GM18517 (cell line): Measurements from ENCODE around the gene GPR17.

Experiments
- ATAC-seq: cut with Tn5 transposase; IDR thresholded peaks from one replicate; pipeline ENCODE4 v1.9.1; 2021; ENCODE audit warnings: mild to moderate bottlenecking, moderate library complexity; ENCODE audit not compliant: unreplicated experiment

Gene GPR17

DNA sequence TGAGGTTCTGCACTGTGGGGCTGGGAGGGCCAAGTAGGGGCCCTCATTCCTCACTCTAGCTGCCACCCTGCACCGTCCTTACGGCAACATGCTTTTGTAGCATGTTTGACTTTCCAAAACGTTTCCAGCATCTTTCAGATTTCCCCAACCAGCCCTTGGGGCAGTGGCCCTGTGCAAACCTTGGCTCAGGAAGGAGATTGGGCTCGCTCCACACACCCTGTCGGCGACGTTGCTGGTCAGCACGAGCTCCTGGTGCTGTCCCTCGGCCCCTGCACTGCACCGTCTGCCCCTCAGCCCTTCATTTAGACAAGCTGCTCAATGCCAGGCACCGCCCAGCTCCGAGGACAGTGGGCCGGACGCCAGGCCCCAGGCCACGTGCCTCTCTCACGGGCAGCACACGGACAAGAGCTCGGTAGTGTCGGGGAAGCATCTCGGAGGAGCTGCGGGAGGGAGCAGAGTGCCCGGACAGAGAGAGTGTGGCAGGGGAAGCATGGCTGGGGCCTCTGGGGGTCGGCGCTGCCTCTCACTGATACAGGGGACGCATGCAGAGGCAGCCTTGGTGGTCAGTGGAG lies 6.9 kb downstream of the GPR17 start:
- no peak for ATAC-seq

GRCh38 chr2:127653421-127654083 lies 7.6 kb downstream of the GPR17 start:
- no peak for ATAC-seq

DNA sequence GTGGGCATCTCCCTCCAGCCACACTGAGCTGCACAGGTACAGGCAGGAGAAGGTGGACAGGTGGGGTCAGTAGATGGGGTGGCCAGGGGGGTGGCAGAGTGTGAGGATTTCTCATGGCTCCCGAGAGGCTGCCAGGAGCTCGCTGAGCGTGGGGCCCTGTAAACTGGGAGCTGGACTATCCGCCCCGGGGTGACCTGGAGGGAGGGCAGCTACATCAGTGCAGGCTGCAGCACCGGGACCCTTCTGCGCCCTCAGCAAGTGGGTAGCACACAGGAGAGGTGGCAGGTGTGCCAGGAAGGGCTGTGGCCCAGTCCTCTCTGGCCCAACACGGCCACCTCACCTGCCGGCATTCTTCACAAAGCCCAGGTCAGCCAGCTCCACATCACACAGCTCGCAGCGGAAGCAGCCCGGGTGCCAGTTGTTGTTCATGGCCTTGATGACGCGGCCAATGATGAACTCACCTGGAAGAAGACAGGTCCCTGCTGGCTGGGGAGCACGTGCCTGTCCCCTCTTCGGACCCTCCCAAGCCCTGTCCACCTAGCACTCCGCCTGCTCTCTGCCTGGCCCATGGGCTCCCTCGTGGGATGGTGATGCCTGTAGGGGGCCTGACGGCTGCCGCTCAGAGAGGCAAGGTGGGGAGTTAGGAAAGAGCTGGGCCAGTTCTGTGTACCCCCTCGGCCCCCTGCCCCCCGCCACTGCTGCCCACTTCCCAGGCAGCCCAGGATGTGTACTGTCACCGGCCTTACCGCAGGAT lies 8.3 kb downstream of the GPR17 start:
- ATAC-seq = no peak

- ATAC-seq = no peak
Observed at GRCh38 chr2:127654838-127655175, 8.9 kb downstream of the GPR17 start.

GRCh38 chr2:127655209-127656073 lies 9.5 kb downstream of the GPR17 start:
- ATAC-seq = no peak

GRCh38 chr2:127656569-127657231 lies 10.7 kb downstream of the GPR17 start:
- ATAC-seq = no peak

DNA sequence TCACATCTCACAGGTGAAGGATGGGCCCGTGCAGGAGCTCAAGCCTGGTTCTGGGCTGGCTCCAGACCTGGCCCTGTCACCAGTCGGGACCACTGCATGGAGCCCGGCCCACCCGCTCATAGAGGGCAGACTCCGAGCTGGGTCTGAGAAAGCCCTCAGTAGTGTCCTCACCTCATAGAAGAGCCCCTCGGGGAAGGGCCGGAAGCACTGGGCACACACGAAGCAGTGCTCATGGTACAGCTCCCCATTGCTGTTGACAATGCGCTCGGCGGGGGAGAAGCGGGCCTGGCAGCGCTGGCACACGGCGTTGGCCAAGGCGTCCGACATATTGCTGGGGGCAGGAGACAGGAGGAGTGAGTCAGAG lies 11.3 kb downstream of the GPR17 start:
- no peak for ATAC-seq

DNA sequence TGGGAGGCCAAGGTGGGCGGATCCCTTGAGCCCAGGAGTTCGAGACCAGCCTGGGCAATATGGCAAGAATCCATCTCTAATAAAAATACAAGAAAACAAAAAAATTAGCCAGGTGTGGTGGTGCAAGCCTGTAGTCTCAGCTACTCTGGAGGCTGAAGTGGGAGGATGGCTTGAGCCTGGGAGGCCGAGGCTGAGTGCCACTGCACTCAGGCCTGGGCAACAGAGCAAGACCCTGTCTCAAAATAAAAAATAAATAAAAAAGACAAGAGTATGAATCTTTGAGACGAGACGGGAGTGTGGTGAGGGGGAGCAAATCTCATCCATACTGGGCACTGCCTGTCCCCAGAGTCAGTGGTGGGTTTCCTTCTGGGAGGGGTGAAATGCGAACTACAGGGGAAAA lies 12.2 kb downstream of the GPR17 start:
- no peak for ATAC-seq

GRCh38 chr2:127658641-127659407 lies 12.9 kb downstream of the GPR17 start:
- ATAC-seq = no peak

DNA sequence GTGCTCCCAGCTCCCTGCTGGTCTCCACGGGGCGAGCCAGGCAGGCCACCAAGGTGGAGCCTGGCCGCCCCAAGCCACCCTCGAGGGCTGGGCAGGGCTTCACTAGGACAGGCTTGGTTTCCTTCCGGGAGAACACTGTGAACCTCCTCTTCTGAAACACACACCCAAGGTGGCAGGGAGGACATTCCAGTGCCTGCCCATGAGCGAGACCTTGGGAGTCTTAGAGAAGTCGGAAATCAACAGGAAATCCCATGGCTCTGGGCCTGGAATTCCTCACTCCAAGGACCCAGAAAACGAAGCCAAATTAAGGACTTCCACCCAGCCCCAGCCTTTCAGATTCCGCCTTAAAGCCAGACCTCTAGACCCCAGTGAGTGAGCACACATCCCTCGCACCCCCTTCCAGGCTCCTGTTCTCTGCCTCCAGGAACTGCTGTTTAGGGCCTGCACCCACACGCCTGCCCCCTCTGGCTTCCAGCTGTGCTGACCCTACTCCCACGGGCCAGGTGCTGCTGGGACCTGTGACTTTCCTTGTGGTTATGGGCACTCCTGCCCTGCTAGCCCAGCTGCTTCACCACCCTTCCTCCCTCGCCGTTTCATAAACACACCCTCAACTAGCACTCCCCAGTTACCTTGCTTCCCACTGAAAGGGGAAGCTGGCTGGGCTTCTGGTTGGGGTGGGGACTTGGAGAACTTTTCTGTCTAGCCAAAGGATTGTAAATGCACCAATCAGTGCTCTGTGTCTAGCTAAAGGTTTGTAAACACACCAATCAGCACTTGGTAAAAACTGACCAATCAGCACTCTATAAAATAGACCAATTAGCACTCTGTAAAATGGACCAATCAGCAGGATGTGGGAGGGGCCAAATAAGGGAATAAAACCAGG lies 13.7 kb downstream of the GPR17 start:
- ATAC-seq = no peak

- no peak for ATAC-seq
Observed at GRCh38 chr2:127660291-127660578, 14.3 kb downstream of the GPR17 start.

GRCh38 chr2:127661072-127661649 lies 15.2 kb downstream of the GPR17 start:
- ATAC-seq = no peak

DNA sequence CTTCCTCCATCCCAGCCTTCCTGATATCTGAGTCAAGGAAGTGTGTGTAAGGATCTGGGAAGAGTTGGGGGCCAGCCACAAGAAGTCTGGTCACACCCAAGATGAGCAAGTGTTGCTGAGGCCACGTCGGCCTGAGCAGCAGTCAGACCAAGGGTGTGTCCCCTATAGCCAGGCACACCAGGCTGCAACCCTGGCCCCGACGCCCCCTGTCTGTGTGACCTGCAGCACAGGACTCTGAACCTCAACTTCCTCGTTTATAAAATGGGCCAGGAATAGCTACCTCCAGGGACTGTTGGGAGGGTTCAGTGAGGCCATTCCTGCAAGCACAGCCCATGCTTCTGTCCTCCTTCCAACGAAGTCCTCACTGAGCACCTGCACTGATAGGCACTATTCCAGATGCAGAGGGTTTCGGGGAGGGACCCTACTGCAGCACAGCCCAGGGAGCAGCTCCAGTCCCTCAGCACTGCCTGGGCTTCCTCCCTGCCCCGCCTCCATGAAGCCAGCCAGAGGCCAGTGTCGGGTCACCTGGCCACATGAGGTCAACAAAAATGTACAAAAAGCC lies 16.1 kb downstream of the GPR17 start:
- ATAC-seq = no peak

DNA sequence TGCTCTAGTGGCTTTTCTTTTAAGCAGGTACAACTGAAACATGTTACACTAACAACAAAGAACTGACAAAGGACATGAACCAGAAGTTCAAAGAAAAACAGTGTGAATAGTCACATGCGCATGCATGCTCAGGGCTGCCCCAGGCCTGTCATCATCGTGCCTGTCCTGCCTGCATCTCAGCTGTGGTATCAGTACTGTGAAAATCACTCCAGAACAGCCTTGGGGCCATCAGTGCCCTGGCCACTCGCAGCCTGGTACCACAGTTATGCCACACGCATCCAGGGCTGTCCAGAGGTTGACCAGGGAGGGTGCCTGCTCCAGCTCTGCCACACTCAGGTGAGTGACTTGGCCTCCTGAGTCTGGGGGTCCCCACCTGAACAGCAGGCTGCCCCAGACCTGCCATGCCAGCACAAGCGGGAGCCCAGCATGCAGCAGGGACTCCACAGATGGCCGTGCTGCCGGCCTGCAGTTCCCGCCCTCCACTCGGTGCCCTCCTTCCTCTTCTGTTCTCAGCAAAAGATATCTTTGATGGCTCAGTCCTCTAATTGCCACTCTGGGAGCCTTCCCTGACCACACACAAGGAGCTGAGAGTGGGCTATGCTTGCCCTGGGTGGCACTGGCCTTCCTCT lies 17.1 kb downstream of the GPR17 start:
- ATAC-seq = no peak

DNA sequence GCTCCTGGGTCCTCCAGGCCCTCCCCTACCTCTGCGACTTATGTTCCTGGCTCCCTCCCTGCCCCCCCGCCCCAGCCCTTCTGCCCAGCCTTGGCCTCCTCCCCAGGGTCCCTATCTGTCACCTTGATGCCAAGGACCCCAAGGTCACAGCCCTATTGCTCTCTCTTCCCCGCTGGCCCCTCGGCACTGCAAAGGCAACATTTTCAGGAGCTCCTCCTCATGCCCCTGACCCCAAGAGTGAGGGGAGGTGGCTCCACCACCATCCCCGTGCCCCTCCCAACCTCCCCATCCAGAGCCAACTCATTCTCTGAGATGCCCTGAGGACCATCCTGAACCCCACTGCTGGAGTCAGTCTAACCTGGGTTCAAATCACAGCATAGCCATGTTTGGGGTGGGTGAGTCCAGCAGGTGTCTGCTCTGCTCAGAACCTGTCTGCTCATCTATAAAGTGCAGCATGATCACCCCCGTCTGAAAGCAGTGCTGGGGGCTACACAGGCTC lies 17.7 kb downstream of the GPR17 start:
- no peak for ATAC-seq

DNA sequence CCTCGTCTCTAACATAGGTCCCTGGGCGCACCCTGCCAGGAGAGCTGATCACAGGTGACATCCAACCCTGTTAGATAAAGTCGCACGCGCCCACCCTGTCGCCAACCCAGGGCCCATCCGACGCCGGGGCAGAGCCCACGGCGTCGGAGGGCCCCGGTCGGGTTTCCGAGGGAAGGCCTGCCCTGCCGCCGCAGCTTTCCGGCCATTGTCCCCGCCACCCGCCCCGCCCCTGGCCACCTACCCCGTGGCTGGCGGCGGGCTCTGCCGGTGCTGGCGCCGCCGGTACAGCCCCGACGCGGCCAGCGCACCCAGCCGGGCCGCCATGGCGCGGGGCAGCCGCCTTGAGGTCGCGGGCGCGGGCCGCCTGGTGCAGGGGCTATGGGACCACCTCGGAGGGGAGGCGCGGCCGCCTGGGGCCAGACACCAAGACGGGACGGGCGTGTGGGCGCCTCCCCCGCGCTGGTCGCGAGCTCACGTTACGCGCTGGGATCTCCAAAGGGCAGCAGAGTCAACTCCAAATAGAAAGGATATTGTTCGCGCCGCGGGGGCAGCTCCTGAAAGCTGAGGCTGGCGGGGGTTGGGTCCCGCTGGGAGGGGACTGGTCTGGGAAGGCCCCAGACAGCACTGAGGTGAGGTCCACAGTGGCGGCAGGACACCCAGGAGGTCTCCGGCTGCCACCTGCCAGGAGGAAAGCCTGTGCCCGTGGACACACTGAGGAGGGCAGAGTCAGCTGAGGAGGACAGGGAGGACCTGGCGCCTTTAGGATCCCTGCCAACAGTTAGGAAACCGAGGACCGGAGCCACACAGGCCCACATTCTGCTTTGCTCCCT lies 18.3 kb downstream of the GPR17 start:
- no peak for ATAC-seq

- no peak for ATAC-seq
Observed at GRCh38 chr2:127664895-127665225, 18.9 kb downstream of the GPR17 start.
